Mucosa of stomach (tissue), 1 donor: ENCODE measurements around the gene TSPOAP1.

Experiments
- H3K27me3 ChIP-seq: one replicate; pipeline ENCODE4 v1.7.0; 2013; ENCODE audit warnings: mild to moderate bottlenecking, low read length; ENCODE audit not compliant: control insufficient read depth, insufficient read depth
- H3K36me3 ChIP-seq: one replicate; pipeline ENCODE4 v1.7.0; 2013; ENCODE audit warnings: low read length; ENCODE audit not compliant: control insufficient read depth, insufficient read depth
- H3K4me1 ChIP-seq: one replicate; pipeline ENCODE4 v1.7.0; 2013; ENCODE audit warnings: mild to moderate bottlenecking, low read length; ENCODE audit not compliant: control insufficient read depth, insufficient read depth
- H3K4me3 ChIP-seq: one replicate; pipeline ENCODE4 v1.7.0; 2013; ENCODE audit warnings: low read length
- H3K9ac ChIP-seq: one replicate; pipeline ENCODE4 v1.7.0; 2013; ENCODE audit warnings: mild to moderate bottlenecking, low read length, moderate library complexity
- H3K9me3 ChIP-seq: one replicate; pipeline ENCODE4 v1.7.0; 2013; ENCODE audit warnings: mild to moderate bottlenecking, low read length, moderate library complexity; ENCODE audit not compliant: control insufficient read depth
- donor health status: Pancreatic carcinoma.

The TSPOAP1 gene

GRCh38 chr17:58329810-58330537 is 1.4 kb upstream of the TSPOAP1 start:
- Histone ChIP-seq H3K4me3 (no peak overlapping the region), H3K27me3 (peaks cover 3% of the 10 kb centered on the region), H3K9ac (no peak overlapping the region), H3K36me3 (no peaks in the 10 kb centered on the region), H3K4me1 (peaks cover 9% of the 10 kb centered on the region), H3K9me3 (no peaks in the 10 kb centered on the region)

- no peak overlapping the region for H3K9ac ChIP-seq
- no peaks in the 10 kb centered on the region for H3K9me3 ChIP-seq
- peaks cover 7% of the 10 kb centered on the region for H3K4me1 ChIP-seq
- H3K27me3 ChIP-seq, result peaks cover 3% of the 10 kb centered on the region
- no peak overlapping the region for H3K4me3 ChIP-seq
- no peaks in the 10 kb centered on the region for H3K36me3 ChIP-seq
Observed at GRCh38 chr17:58329035-58329809, 627 bp upstream of the TSPOAP1 start.

DNA sequence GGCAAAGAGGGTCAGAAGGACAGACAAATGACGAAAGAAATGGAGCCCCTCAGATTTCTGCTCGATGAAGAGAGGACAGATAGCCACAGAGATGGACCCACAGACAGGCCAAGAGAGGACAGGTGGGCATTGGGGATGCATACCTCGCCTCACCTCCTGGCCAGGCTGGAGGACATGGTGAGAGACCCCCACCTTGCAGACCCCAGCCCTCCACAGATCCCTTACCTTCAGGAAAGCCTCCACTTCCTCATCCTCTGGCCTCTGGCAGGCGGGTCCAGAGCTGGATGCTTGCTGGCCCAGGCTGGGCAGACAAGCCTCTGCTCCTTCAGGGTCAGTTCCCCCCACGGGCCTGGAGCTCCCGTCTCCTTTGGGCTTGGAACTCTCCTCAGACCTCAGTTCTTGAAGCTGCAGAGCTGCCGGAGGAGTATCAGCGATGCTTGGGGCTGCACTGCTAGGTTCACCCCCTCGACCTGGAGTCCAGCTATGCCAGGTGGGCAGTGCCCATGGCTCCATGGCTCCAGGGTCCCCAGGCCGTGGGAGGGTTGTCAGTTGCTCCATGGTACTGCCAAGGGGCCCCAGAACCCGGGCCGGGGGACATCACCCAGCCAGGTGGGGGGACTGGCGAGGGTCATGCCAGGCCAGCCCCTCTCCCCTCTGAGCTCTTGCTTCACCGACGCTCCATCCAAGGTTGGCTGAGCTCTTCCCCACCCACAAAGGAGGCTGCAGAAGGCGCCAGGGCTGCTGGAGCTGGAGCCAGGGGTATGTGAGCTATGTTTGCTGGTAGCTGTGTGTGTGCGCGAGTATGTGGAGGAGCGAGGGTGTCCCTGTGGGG is 1.0 kb downstream of the TSPOAP1 start:
- Histone ChIP-seq H3K9me3 (no peaks in the 10 kb centered on the region), H3K9ac (no peak overlapping the region), H3K4me3 (no peak overlapping the region), H3K4me1 (peaks cover 16% of the 10 kb centered on the region), H3K36me3 (no peaks in the 10 kb centered on the region), H3K27me3 (peaks cover 3% of the 10 kb centered on the region)

DNA sequence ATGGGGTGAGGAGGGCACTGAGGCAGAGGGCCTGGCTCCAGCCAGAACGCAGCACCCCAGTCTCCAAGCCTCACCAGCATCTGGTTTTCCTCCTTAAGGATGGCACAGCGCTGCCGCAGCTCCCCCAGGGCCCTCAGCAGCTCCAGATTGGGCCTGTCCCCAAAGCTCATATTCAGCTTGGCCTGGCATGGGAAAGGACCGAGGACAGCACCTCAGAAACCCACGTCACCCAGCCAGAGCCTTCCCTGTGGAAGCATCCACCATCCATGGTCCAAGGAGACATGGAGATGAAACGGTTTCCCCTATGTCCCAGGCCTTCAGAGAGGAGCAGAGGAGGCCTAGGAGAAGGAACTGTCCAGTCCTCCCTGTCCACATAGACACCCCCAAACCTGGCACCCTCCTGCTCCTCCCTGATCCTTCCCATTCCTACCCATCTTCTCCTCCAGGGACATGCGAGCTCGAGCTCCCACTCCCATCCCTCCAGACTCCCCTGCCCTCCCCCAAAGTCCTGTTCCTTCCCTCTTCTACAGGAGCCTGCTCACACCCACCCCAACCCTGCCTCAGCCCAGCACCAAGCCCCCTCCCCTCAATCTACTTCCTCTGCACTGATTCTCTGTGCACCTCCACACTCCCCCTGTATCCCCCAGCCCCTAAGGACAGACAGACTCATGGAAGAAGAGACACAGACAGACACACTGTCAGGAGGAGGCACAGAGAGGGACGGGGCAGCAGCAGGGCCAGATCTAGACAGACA is 1.8 kb downstream of the TSPOAP1 start:
- Histone ChIP-seq H3K9me3 (no peaks in the 10 kb centered on the region), H3K4me3 (no peak overlapping the region), H3K36me3 (no peaks in the 10 kb centered on the region), H3K4me1 (peaks cover 16% of the 10 kb centered on the region), H3K27me3 (peaks cover 3% of the 10 kb centered on the region), H3K9ac (no peak overlapping the region)

- Histone ChIP-seq H3K4me1 (peaks cover 16% of the 10 kb centered on the region), H3K9ac (no peak overlapping the region), H3K36me3 (no peaks in the 10 kb centered on the region), H3K4me3 (no peak overlapping the region), H3K9me3 (no peaks in the 10 kb centered on the region), H3K27me3 (peaks cover 3% of the 10 kb centered on the region)
Observed at GRCh38 chr17:58325976-58326468, 2.6 kb downstream of the TSPOAP1 start.

DNA sequence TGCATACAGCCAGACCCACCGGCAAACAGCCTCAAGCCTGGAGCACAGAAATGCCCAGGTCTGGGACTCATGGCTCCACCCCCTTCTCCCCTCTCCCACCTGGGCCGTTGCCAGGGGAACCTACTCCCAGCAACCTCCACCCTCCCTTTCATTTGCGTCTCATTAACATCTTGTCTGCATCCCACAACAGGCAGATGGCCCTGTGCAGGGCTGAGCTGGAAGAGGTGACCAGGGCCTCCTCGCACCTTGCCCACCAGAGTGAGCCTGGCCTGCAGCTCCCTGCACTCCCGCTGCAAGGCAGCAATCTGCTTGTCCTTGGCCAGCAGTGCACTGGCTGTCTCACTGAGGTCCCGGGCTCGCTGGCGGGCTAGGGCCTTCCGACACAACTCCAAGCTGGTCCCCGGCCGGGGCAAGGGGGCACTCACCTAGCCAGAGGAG is 3.3 kb downstream of the TSPOAP1 start:
- Histone ChIP-seq H3K9ac (no peak overlapping the region), H3K4me1 (peaks cover 16% of the 10 kb centered on the region)

GRCh38 chr17:58324409-58325288 is 3.9 kb downstream of the TSPOAP1 start:
- Histone ChIP-seq H3K9ac (peak overlapping the region; percentile 73), H3K36me3 (no peaks in the 10 kb centered on the region), H3K4me1 (peaks cover 16% of the 10 kb centered on the region), H3K9me3 (no peaks in the 10 kb centered on the region), H3K27me3 (peaks cover 3% of the 10 kb centered on the region), H3K4me3 (peak overlapping the region; percentile 11)

More for the DNA sequence above, 3.3 kb downstream of the TSPOAP1 start:
- Histone ChIP-seq H3K36me3 (no peaks in the 10 kb centered on the region), H3K27me3 (peaks cover 3% of the 10 kb centered on the region), H3K4me3 (no peak overlapping the region), H3K9me3 (no peaks in the 10 kb centered on the region)

GRCh38 chr17:58324056-58324408 is 4.6 kb downstream of the TSPOAP1 start:
- H3K27me3 ChIP-seq, result peaks cover 3% of the 10 kb centered on the region
- no peaks in the 10 kb centered on the region for H3K9me3 ChIP-seq
- H3K4me1 ChIP-seq, result peaks cover 16% of the 10 kb centered on the region
- H3K9ac ChIP-seq, result peak overlapping the region; percentile 73
- H3K36me3 ChIP-seq, result no peaks in the 10 kb centered on the region
- peak overlapping the region; percentile 11 for H3K4me3 ChIP-seq

DNA sequence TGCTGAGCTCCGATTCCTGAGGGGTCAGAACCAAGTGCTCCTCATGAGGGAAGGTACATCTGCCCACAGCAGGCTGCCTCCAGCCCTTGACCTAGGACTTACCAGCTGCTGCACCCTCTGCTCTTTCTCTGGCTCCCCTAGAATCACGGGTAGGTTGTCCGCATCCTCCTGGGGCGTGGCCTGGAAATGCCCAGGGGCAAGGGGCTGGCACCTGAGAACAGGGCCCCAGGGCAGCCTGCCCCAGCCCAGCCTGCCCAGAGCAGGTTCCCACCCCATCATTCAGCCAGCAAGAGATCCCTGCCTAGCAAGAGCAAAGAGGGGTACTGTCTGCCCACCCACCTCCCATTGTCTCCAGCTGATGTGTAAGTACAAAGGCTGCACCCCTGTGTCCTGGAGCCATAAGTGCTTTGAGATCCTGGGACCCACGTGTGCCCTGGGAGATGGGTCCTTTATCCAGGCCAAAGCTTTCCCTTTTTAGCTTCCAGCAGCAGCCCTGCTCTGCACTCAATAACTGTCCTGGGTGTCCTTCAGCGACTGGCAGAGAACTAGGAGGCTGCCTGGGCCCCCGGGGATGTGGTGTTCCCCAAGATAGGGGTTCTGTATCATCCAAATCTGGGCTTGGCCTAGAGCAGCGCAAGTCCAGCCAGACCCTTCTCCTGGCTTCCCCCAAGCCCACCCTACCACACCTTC is 5.1 kb downstream of the TSPOAP1 start:
- peaks cover 3% of the 10 kb centered on the region for H3K27me3 ChIP-seq
- H3K4me3 ChIP-seq, result peak overlapping the region; percentile 11

GRCh38 chr17:58322581-58323185 is 5.9 kb downstream of the TSPOAP1 start:
- no peak overlapping the region for H3K4me3 ChIP-seq
- H3K36me3 ChIP-seq, result no peaks in the 10 kb centered on the region
- H3K4me1 ChIP-seq, result peaks cover 16% of the 10 kb centered on the region
- H3K9me3 ChIP-seq, result no peaks in the 10 kb centered on the region
- H3K9ac ChIP-seq, result no peak overlapping the region
- H3K27me3 ChIP-seq, result peaks cover 2% of the 10 kb centered on the region

More for the DNA sequence above, 5.1 kb downstream of the TSPOAP1 start:
- H3K4me1 ChIP-seq, result peaks cover 16% of the 10 kb centered on the region
- no peaks in the 10 kb centered on the region for H3K9me3 ChIP-seq
- peak overlapping the region; percentile 73 for H3K9ac ChIP-seq
- H3K36me3 ChIP-seq, result no peaks in the 10 kb centered on the region
